ENCODE measurements around the gene AEBP2.

The AEBP2 gene

GRCh38 chr12:19553175-19553574, 113.9 kb downstream of the AEBP2 start:
- DNase-seq (ENCODE audit: low read depth) = no peak

- no peak for DNase-seq (ENCODE audit: low read depth)
Measured at GRCh38 chr12:19561411-19561961, 122.2 kb downstream of the AEBP2 start.
